Neural progenitor cell (in vitro differentiated cells): ENCODE results near the gene SLC4A4.

ENCODE experiments used
- EZH2 ChIP-seq: fragments of 200-600 bp; sonication (generic); IDR thresholded peaks from 2 replicates; pipeline ENCODE4 v1.6.1; 2017; ENCODE audit warnings: antibody characterized with exemption, mild to moderate bottlenecking, moderate library complexity
- TF ChIP-seq, protein P1 (sequence below): fragments of 200-600 bp; sonication (generic); IDR thresholded peaks from 2 replicates; pipeline ENCODE4 v1.5.1; 2017; ENCODE audit warnings: antibody characterized with exemption, mild to moderate bottlenecking

DNA sequence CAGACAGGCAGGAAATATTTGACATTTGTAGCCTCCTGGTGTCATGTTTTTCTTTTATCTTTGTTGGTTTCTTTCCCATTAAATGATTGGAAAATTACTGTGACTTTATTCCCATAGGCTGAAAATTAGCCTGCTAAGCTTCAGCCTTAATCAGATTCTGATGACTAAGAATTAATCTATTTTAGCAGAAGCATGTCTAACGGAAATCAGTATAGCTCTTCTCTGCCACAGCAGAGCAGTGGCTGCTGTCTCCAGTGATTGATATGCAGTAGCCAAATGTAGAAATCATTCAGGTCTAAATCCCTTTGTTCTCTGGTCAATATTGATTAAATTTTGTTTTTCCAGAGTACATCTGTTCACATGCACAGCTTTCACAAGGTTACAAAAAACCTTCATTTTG is 245.8 kb downstream of the SLC4A4 start:
- no peak for TF ChIP-seq EZH2
- TF ChIP-seq, protein P1, sequence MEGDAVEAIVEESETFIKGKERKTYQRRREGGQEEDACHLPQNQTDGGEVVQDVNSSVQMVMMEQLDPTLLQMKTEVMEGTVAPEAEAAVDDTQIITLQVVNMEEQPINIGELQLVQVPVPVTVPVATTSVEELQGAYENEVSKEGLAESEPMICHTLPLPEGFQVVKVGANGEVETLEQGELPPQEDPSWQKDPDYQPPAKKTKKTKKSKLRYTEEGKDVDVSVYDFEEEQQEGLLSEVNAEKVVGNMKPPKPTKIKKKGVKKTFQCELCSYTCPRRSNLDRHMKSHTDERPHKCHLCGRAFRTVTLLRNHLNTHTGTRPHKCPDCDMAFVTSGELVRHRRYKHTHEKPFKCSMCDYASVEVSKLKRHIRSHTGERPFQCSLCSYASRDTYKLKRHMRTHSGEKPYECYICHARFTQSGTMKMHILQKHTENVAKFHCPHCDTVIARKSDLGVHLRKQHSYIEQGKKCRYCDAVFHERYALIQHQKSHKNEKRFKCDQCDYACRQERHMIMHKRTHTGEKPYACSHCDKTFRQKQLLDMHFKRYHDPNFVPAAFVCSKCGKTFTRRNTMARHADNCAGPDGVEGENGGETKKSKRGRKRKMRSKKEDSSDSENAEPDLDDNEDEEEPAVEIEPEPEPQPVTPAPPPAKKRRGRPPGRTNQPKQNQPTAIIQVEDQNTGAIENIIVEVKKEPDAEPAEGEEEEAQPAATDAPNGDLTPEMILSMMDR, result no peak
